Measurements from ENCODE around the gene TFPI. TPM values are rescaled to one million over a fixed set of nuclear protein-coding genes. Genes with fewer than 3 reads are reported as not detected.

TFPI gene
- polyA plus RNA-seq, 3 donors: 39.9 to 43.3 (median 41.3) TPM

DNA sequence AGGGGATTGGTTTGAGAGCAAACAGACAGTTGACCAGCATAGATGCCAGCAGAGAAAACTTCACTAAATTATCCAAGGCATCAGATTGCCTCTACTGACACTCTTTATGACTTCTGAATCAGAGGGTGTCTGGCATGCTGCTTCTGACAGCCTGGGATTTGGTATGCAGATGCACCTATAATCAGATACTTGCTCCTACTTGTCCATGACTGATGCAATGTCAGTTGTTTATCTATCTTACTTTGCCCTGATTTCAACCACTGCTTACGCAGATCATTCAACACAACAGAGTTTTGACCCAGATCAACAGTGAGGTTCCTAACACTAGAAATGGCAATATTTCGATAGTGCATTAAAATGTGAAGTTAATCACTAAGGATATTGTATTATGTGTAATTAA lies 83.5 kb downstream of the TFPI start:
- DNase-seq (ENCODE audit: low read depth in 3 of 3, low spot score in 2 of 3): no peak

DNA sequence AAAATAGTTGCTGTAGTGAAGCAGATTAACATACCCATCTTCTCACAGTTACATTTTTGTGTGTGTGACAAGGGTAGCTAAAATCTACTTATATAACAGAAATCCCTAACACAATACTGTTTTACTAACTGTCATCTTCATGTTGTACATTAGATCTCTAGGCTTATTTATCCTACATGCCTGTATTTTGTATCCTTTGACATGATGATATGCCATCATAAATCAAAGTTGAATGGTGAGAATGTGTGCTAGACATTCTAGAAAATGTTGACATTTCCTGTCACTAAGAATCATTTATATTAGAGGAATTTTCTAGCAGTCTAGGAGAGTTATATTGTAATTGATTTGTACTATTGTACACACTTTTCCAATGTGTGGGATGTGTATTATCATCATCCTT lies 84.7 kb downstream of the TFPI start:
- DNase-seq (ENCODE audit: low read depth in 3 of 3, low spot score in 2 of 3): no peak

DNA sequence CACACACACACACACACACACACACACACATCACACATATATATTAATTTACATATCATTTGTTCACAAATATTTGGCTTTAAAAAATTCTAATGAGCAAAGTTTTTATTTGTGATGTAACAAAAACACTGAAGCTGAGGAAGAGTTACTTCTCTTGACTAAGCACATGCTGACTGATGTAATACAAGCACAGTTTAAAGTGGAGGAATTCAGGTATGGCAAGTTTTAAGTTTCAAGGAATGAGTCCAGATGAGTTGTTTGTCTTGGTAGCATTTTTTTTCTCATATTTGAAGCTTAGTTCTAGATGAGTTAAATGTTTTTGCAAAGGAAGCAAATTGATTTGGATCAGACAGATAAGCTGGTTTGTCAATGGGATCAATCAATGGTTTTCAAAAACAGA lies 86.0 kb downstream of the TFPI start:
- DNase-seq (ENCODE audit: low read depth in 3 of 3, low spot score in 2 of 3): no peak

DNA sequence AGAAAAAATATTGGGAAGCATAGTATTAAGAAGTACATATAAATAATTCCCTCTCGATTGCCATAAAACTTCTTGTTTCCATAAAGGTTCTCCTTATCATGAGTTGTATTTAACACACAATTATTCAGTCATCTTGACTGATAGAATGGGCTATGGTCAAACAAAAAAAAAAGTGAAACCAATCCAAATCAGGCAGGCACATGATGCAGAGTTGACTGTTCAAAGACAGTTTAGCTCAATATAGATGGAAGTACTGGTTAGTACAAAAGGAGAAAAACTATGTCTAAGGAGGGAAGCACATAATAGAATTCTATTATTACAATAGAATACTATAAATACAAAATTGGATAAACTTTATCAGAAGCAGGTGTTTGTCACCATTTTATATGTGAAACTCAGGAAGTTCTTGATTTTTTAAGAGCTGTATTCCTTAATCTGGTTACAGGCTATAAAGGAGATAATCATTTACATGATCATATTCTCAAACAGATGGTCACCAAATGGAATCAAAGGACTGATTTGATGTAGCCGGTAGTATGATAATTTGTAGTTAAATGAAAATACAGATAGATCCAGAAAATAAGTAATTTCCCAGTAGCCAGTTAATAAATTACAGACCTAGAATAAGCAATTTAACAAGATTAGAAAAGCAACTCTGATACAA lies 88.0 kb downstream of the TFPI start:
- no peak for DNase-seq (ENCODE audit: low read depth in 3 of 3, low spot score in 2 of 3)

DNA sequence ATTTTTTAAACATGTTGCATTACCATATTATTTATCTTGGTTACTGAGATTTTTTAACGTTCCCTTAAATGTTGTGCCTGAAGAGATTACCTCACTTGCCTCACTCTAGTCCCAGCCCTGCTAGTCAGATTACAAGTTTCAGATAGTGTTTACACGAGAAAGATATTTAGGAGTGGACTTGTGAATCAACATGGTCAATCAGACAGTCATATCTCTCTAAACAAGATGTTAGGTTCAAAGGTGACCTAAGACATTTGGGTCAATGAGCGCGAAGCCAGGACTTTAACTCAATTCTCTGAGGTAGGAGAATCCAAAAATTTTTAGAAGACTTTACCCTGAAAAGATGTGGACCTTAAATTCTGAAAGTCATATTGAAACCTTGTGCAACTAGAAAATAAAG lies 91.4 kb downstream of the TFPI start:
- no peak for DNase-seq (ENCODE audit: low read depth in 3 of 3, low spot score in 2 of 3)

DNA sequence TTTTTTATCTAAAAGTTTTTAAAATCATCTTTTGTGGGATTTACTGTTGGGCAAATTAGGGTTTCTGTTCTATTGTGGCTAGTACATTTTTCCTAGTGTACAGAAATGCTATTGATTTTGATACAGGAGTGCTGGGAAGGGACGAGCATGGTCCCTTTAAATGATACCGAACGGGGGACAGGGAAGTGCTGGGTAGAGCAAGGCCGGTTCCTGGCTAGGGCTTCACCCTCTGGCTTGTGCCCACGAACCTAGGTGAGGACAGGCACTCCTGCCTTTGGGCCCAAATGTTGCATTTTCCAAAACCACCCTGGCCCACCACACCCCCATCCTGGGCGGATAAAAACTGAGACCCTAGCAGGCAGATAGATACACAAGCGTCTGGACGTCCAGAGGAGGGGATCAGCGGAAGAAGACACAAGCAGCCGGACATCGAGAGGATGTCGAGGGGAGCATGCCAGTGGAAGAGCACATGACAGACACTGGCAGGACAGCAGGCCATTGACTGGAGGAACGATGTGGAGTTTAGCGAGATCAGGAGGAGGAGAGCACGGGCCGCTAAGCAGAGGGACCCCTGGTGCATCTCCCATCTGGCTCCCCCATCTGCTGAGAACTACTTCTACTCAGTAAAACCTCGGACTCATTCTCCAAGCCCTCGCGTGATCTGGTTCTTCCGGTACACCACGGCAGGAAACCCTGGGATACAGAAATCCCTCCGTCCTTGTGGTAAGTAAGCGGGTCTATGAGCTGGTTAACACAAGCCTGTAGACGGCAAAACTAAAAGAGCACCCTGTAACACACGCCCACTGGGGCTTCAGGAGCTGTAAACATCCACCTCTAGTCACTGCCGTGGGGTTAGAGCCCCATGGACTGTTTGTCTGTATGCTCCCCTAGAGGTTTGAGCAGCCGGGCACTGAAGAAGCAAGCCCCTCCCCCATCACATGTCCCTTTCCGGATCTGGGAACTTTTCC lies 92.7 kb downstream of the TFPI start:
- no peak for DNase-seq (ENCODE audit: low read depth in 3 of 3, low spot score in 2 of 3)

DNA sequence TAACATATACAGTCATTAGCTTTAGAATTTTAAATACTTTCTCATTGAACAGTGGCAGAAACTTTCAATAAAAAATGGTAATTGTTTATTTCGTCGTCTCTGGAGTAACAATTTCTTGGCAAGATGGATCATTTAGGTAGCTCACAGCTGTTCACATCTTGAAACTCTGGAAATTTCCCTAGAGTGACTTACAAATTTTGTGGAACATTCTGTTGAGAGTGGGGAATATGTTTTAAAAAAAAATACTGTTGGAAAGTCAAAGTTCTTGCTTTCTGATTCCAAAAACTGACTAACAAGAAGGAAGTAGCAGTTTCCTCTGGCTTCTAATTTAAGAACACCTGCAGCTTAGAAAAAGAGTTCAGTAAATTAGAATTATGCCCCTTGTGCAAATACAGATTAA lies 95.0 kb downstream of the TFPI start:
- no peak for DNase-seq (ENCODE audit: low read depth in 3 of 3, low spot score in 2 of 3)

DNA sequence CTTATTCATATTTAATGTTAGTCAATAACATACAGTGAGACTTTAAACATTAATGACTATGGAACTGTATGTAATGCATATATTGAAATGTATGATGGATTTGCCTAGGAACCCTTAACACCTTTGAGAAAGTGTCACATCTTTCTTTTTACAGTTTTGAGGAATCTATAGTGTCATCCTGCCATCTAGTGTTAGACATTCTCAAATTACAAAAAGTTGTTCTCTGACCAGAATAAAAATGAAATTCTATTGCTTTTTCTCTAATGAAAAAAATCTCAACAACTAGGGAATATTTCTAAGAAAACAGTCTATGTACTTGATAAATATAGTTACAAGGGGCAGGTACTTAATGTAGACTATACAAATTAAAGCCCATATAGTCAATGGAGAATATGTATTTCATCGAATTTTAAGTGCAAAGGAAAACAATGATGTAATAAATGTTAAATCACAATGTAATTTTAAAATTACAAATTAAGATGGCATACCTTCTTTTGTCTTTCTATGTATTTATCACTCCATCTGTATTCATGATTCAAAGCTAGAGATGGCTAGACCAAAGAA lies 101.1 kb downstream of the TFPI start:
- no peak for DNase-seq (ENCODE audit: low read depth in 3 of 3, low spot score in 2 of 3)

DNA sequence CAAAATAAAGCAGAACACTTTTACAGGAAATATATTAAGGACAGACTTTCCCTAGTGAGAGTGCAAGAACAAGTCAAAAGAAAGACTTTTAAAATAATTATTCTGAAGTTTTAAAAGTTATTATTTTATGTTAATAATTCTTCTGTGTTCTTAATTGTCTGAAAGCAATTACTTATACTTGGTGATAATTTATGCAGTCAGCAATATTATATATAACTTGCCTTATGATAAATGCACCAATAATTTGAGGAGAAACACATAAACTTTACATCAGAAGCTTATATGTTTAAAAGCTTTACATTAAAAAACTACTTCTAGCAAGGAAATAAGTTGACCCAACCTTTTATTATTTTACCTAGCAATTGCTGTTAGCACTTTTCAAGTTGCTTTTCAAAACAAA lies 102.7 kb downstream of the TFPI start:
- DNase-seq (ENCODE audit: low read depth in 3 of 3, low spot score in 2 of 3): no peak

DNA sequence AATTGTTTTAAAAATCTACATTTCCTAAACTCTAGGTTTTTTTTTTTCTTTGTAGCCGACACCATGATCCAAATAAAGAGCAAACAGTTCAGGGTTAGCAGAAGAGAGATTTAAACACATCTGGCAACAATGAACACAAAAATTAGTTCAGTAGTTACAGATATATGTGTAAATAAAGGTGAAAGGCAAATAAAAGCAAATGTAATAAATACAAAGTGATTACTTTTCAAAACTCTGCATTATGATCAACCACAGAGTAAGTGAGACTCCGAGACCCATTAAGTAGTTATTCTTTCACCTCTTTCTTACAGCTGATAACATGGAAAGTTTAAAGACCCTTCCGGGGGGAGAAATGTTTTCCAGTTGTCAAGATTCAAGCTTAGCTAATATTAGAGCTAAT lies 106.9 kb downstream of the TFPI start:
- no peak for DNase-seq (ENCODE audit: low read depth in 3 of 3, low spot score in 2 of 3)

DNA sequence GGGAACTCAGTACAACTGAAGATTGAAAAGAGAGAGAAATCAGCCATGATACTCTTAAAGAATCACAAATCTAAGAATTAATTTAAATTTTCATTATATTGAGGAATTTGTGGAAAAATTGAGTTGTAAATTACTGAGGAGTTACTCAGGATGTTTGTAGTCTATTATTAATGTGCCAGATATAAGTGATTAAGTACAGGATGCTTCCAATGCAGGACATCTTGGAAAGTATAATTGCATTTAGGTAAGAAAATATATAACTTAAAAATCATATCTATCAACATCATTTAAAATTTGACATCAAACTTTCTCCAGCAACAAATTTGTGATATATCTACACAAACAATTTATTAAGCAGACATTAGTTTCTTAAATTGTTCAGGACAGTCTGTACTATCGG lies 107.5 kb downstream of the TFPI start:
- DNase-seq (ENCODE audit: low read depth in 3 of 3, low spot score in 2 of 3): no peak

DNA sequence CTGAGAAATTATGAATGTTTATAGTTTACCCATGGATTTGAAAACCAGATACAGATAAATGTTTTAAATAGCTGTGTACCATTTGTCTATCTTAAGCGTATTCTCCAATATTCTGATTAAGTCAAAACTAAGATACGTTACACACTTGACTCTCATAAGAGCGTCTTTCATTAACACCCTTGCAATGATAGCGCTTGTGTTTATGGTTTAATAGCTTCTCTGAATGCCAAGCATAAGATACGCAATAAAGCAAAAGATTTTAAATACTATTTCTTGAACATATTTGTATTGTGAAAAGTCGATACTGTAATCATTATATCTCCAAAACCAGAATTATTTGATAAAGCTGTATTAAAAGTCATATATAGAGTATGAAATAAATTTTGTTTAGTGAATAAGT lies 109.2 kb downstream of the TFPI start:
- no peak for DNase-seq (ENCODE audit: low read depth in 3 of 3, low spot score in 2 of 3)

DNA sequence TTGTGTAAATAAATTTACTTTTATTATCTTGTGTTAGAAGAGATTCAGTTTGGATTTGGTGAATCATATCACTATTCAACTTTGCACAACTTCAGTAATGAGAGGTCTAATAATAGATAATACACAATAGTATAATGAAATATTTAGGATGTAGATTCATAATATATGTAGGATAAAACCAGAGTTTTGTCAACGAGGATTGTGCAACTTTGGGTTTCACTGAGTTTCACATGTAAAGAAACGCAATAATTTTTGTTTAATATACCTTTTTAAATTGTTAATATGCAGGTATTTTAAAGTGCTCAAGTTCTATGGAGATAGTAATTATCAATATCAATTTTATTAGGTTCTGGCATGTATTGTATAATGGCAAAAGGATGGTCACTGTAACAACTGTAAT lies 111.5 kb downstream of the TFPI start:
- no peak for DNase-seq (ENCODE audit: low read depth in 3 of 3, low spot score in 2 of 3)

DNA sequence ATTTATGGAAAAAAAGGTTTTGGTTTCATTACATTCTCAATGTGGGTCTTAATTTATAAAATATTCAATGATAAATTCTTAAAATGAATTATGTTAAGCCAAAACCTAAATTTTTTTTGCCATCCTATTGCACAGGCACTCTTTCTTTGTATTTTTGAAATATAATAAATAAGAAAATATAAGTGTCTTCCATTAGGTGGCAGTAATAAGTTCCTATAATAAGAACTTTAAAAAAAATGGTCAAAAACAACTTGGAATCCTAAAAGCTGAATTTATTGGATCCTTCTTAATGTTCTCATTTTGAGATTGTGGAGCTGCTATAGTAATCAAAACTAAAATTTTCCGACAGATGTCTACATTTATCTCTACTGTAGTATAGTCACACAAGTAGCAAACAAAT lies 111.9 kb downstream of the TFPI start:
- no peak for DNase-seq (ENCODE audit: low read depth in 3 of 3, low spot score in 2 of 3)

DNA sequence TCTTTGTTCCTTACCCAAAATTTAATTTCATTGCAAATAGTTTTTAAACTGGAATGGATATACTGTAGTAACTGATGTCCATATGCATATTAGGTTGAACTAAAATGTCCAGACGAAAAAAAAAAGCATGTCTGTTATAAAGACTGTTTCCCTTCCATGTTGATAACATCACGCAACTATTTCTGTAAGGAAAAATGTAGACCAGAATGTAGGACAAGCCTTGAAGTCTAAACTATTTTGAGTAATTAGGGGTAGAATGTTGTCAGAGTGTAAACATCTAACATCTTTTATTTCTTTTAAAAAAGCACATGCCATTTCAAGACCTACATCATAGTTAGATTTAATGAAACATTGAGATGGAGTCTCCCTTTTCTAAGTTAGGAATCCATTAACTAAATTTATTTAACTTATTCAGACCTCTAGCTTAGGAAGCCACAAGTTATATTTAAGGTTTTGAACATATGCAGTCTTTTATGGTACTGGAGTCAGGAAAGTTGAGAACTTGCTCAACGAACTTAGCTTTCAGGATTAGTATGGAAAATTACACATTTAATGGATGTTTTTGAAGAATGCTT lies 114.0 kb downstream of the TFPI start:
- DNase-seq (ENCODE audit: low read depth in 3 of 3, low spot score in 2 of 3): peak in 1 of 3 donors; percentile 50

DNA sequence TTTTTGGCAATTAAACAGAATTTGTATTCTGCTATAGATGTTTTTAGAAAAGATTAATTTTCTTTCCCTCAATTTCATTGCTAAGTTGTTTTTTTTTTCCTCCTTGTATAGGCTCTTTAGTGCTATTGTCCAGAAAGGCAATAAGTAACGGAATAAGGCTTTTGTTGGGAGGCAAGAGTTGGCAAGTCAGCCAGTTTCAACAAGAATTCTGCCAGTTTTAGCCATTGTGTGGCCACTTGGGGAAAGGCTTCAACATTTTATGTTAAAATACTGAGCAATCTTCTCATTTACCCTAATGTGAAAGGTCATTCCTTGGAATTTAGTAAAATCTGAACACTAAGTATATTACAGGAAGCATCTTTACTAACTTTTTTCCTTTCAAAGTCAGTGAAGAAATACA lies 115.8 kb downstream of the TFPI start:
- no peak for DNase-seq (ENCODE audit: low read depth in 3 of 3, low spot score in 2 of 3)

DNA sequence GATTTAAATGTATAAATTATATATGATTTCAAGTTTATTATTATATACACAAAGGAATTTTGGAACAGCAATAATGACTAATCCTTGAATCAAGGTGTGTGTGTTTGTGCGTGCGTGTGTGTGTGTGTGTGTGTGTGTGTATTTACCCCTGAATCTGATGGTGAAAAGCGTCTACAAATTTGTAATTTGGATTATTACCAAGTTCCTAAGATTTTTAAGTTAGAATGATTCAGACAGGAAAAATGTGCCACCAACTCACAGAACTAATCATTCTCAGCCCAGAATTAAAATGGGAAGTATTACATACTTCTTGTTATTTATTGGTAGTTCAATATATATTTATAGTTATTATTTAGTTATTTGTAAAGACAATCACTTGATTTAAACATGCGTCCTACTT lies 118.5 kb downstream of the TFPI start:
- DNase-seq (ENCODE audit: low read depth in 3 of 3, low spot score in 2 of 3): no peak

DNA sequence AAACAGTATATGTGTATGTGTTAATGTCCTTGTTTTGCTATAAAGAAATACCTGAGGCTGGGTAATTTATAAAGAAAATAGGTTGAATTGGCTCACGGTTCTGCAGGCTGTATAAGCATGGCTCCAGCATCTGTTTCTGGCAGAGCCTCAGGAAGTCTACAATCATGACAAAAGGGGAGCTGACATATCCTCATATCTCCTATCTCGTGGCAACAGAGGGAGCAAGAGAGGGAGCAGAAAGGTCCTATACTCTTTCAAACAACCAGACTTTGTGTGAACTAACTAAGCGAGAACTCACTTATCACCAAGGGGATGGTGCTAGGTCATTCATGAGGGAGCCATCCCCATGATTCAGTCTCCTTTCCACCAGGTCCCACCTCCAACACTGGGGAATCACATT lies 119.2 kb downstream of the TFPI start:
- DNase-seq (ENCODE audit: low read depth in 3 of 3, low spot score in 2 of 3): no peak

DNA sequence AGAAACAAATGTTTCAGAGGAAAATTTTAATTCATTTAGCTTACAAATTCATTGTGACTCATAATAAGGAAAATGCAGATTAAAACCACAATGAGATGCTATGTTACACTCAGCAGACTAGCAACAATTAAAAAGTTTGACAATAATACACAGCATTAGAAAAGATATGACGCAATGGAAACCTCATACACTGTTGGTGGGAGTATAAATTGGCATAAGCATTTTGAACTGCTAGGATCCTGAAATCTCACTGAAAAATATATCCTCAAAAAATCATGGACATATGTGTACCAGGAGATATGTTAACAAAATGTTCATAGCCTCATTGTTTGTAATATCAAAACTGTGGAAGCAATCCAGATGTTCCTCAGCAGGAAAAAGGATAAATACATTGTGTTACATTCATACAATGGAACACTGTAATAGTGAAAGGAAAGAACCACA lies 119.9 kb downstream of the TFPI start:
- no peak for DNase-seq (ENCODE audit: low read depth in 3 of 3, low spot score in 2 of 3)

DNA sequence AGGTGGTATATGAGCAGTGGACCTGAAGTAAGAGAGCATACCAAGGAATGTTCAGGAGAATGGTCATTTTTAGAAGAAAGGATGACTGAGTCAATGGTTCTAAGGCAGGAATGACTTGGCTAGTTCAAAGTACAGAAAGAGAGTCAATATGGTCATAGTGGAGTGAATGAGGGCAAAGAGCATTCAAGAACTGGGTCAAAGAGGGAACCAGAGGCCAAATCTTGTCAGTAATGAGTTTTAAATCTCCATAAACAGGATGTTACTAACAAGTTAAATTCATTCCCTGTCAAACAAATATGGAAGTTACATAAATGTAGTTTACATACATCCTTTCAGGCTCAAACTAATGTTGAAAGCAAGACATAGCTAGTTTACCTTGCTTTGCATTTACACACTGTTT lies 122.3 kb downstream of the TFPI start:
- no peak for DNase-seq (ENCODE audit: low read depth in 3 of 3, low spot score in 2 of 3)

DNA sequence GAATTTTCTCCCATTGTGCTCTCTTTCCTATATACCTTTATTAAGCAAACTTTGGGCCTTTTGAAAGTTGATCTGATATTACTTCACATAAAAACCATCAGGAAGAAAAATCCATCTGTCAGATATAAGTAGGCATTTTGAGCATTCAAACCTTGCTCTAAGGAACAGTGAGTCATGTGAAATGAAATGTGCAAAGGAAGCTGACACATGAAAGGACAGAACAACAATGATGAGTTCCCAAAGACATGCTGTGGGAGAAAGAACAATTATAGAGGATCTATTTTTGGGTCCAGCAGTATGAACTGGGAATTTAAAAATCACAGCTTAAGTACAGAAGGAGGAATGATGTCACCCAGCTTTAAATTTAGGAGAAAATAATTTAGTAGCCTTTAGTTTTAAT lies 124.2 kb downstream of the TFPI start:
- DNase-seq (ENCODE audit: low read depth in 3 of 3, low spot score in 2 of 3): no peak

All from right renal cortex interstitium (tissue), 3 donors.